Neural progenitor cell (in vitro differentiated cells): Measurements from ENCODE around the gene PPY. TPM values are rescaled to one million over a fixed set of nuclear protein-coding genes. Genes with fewer than 3 reads are reported as not detected.

ENCODE experiments used
- DNase-seq: peaks from one replicate; pipeline ENCODE4 v3.0.0-alpha.2; 2016; ENCODE audit warnings: low spot score
- H2AFZ ChIP-seq: fragments of 200-600 bp; sonication (generic); replicated peaks from 2 replicates; pipeline ENCODE4 v1.6.1; 2016; ENCODE audit warnings: antibody characterized with exemption
- H3F3A ChIP-seq: fragments of 200-600 bp; sonication (generic); 2 replicates; pipeline ENCODE4 v1.6.1; 2016; ENCODE audit warnings: antibody characterized with exemption, low read depth
- H3K27ac ChIP-seq: fragments of 200-600 bp; sonication (generic); 2 replicates; pipeline ENCODE4 v1.5.1; 2016; ENCODE audit warnings: mild to moderate bottlenecking
- H3K27me3 ChIP-seq: fragments of 200-600 bp; sonication (generic); 2 replicates; pipeline ENCODE4 v1.6.1; 2016; ENCODE audit warnings: mild to moderate bottlenecking, moderate library complexity
- H3K36me3 ChIP-seq: fragments of 200-600 bp; sonication (generic); 2 replicates; pipeline ENCODE4 v1.5.1; 2016
- H3K4me1 ChIP-seq: fragments of 200-600 bp; sonication (generic); 2 replicates; pipeline ENCODE4 v1.6.1; 2016; ENCODE audit warnings: mixed run types
- H3K4me2 ChIP-seq: fragments of 200-600 bp; sonication (generic); 2 replicates; pipeline ENCODE4 v1.6.1; 2016
- H3K4me3 ChIP-seq: fragments of 200-600 bp; sonication (generic); 2 replicates; pipeline ENCODE4 v1.5.1; 2016
- H3K79me2 ChIP-seq: fragments of 200-600 bp; sonication (generic); 2 replicates; pipeline ENCODE4 v1.6.1; 2016; ENCODE audit warnings: low read depth
- H3K9ac ChIP-seq: fragments of 200-600 bp; sonication (generic); 2 replicates; pipeline ENCODE4 v1.6.1; 2016
- H3K9me3 ChIP-seq: fragments of 200-600 bp; sonication (generic); 2 replicates; pipeline ENCODE4 v1.5.1; 2016; ENCODE audit warnings: low read depth
- H4K20me1 ChIP-seq: fragments of 200-600 bp; sonication (generic); 2 replicates; pipeline ENCODE4 v1.6.1; 2016; ENCODE audit warnings: low read depth
- H3K27ac Mint-ChIP-seq: 3 replicates; pipeline ENCODE4 v1.8.0; 2021; ENCODE audit warnings: mixed read lengths
- H3K27me3 Mint-ChIP-seq: 2 replicates; pipeline ENCODE4 v1.8.0; 2022; ENCODE audit warnings: low read depth, mild to moderate bottlenecking, inconsistent platforms, moderate library complexity, mixed read lengths; ENCODE audit not compliant: insufficient read depth
- H3K36me3 Mint-ChIP-seq: 3 replicates; pipeline ENCODE4 v1.8.0; 2021; ENCODE audit warnings: mixed read lengths
- H3K4me1 Mint-ChIP-seq: 3 replicates; pipeline ENCODE4 v1.8.0; 2021; ENCODE audit warnings: mixed read lengths
- H3K4me3 Mint-ChIP-seq: 3 replicates; pipeline ENCODE4 v1.8.0; 2021; ENCODE audit warnings: mild to moderate bottlenecking, moderate library complexity, mixed read lengths
- H3K9me3 Mint-ChIP-seq: 3 replicates; pipeline ENCODE4 v1.8.0; 2020; ENCODE audit warnings: mixed read lengths
- CTCF ChIP-seq: fragments of 200-600 bp; sonication (generic); IDR thresholded peaks from 2 replicates; pipeline ENCODE4 v1.5.1; 2017; ENCODE audit warnings: antibody characterized with exemption, mild to moderate bottlenecking
- EZH2 ChIP-seq: fragments of 200-600 bp; sonication (generic); IDR thresholded peaks from 2 replicates; pipeline ENCODE4 v1.6.1; 2017; ENCODE audit warnings: antibody characterized with exemption, mild to moderate bottlenecking, moderate library complexity
- EZH2phosphoT487 ChIP-seq: fragments of 200-600 bp; sonication (generic); IDR thresholded peaks from 2 replicates; pipeline ENCODE4 v1.6.1; 2017; ENCODE audit warnings: antibody characterized with exemption
- total RNA-seq: library from RNA; depleted of rRNA; stranded (reverse); fragments of >200 nt; gene quantifications from 2 replicates; pipeline ENCODE4 v1.2.3, GENCODE V29; 2015; ENCODE audit warnings: low replicate concordance

PPY gene
- total RNA-seq, 1 donor from 2014 or later = not detected

- Histone ChIP-seq H3K9ac (no peak overlapping the region), H3K9me3 (no peaks in the 10 kb centered on the region), H3K4me2 (no peak overlapping the region), H3K79me2 (no peaks in the 10 kb centered on the region), H2AFZ (no peak overlapping the region), H3K27me3 (peaks cover 21% of the 10 kb centered on the region), H3K27ac (no peak overlapping the region), H3K4me3 (no peak overlapping the region), H3F3A (peaks cover 18% of the 10 kb centered on the region), H3K4me1 (peaks cover 12% of the 10 kb centered on the region), H3K36me3 (no peaks in the 10 kb centered on the region), H4K20me1 (no peaks in the 10 kb centered on the region)
- peaks cover 16% of the 10 kb centered on the region for H3K4me1 Mint-ChIP-seq
- TF ChIP-seq EZH2phosphoT487 (no peak), EZH2 (no peak), CTCF (no peak)
- H3K27ac Mint-ChIP-seq = no peak overlapping the region
- peaks cover 12% of the 10 kb centered on the region for H3K27me3 Mint-ChIP-seq
- no peak overlapping the region for H3K4me3 Mint-ChIP-seq
- H3K9me3 Mint-ChIP-seq = no peaks in the 10 kb centered on the region
- DNase-seq = no peak
- no peaks in the 10 kb centered on the region for H3K36me3 Mint-ChIP-seq
Measured at GRCh38 chr17:43912635-43913304, 29.5 kb downstream of the PPY start.

GRCh38 chr17:43911904-43912303 is 30.4 kb downstream of the PPY start:
- TF ChIP-seq EZH2 (no peak), CTCF (no peak), EZH2phosphoT487 (no peak)
- no peak overlapping the region for H3K4me2 ChIP-seq
- DNase-seq = no peak
- Mint-ChIP-seq H3K27me3 (peaks cover 12% of the 10 kb centered on the region), H3K4me3 (no peak overlapping the region), H3K9me3 (no peaks in the 10 kb centered on the region), H3K4me1 (peaks cover 15% of the 10 kb centered on the region), H3K36me3 (no peaks in the 10 kb centered on the region), H3K27ac (no peak overlapping the region)
- H3K9ac ChIP-seq = no peak overlapping the region
- peaks cover 25% of the 10 kb centered on the region for H3F3A ChIP-seq
- no peaks in the 10 kb centered on the region for H4K20me1 ChIP-seq
- no peak overlapping the region for H3K4me3 ChIP-seq
- no peaks in the 10 kb centered on the region for H3K36me3 ChIP-seq
- no peak overlapping the region for H3K27ac ChIP-seq
- peaks cover 13% of the 10 kb centered on the region for H3K4me1 ChIP-seq
- H3K9me3 ChIP-seq = no peaks in the 10 kb centered on the region
- peaks cover 14% of the 10 kb centered on the region for H3K27me3 ChIP-seq
- H3K79me2 ChIP-seq = no peaks in the 10 kb centered on the region
- H2AFZ ChIP-seq = no peak overlapping the region

DNA sequence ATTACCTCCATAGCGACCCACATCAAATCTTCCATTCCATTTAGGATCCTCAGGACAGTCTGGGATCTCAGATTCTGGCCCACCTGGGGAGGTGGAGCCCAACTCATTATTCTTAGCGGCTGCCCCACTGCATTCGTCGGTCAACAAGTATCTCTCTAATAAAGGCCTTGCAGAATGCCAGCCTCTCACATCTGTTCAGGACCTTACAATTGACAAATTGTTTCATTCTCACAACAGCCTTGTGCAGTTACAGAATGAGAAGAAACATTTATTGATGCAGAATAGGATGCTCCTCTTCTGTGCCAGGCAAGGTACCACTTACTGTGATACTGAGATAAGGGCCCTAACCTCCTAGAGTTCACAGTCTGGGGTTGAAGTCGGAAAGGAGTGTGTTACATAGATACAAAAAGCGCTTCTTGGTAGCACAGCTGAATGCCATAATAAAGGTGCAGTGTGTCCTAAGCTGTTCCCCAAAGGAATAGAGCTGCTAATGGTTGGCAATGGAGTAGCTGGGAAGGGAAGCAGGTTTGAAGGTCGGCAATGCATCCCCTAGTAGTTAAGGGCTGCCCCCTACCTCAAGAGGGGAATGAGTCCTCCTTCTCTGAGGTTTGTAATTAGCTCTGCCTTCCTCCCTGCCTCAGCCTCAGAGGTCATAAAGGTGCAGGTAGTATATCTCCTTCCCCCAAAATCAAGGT is 32.6 kb downstream of the PPY start:
- peaks cover 14% of the 10 kb centered on the region for H3K27me3 Mint-ChIP-seq
- no peaks in the 10 kb centered on the region for H3K36me3 Mint-ChIP-seq
- Histone ChIP-seq H3K79me2 (no peaks in the 10 kb centered on the region), H3K4me2 (no peak overlapping the region), H3K4me3 (no peak overlapping the region), H3K9ac (no peak overlapping the region), H3K9me3 (no peaks in the 10 kb centered on the region), H4K20me1 (no peaks in the 10 kb centered on the region), H3F3A (peaks cover 44% of the 10 kb centered on the region), H2AFZ (no peak overlapping the region), H3K4me1 (peaks cover 24% of the 10 kb centered on the region), H3K27ac (no peak overlapping the region), H3K36me3 (no peaks in the 10 kb centered on the region), H3K27me3 (peaks cover 11% of the 10 kb centered on the region)
- DNase-seq = no peak
- peaks cover 20% of the 10 kb centered on the region for H3K4me1 Mint-ChIP-seq
- peak overlapping the region; percentile 36 for H3K4me3 Mint-ChIP-seq
- no peaks in the 10 kb centered on the region for H3K9me3 Mint-ChIP-seq
- no peak overlapping the region for H3K27ac Mint-ChIP-seq
- no peak for TF ChIP-seq CTCF
- TF ChIP-seq EZH2 = no peak
- TF ChIP-seq EZH2phosphoT487 = no peak
